H1 (cell line): ENCODE measurements around the gene ADAM12. TPM values are rescaled to one million over a fixed set of nuclear protein-coding genes. Genes with fewer than 3 reads are reported as not detected.

Experiments used
- SAP30 ChIP-seq: fragments of 300-600 bp; sonication (generic); IDR thresholded peaks from 2 replicates; pipeline ENCODE4 v1.7.1; 2012; ENCODE audit warnings: low read length, moderate library complexity, mild to moderate bottlenecking, inconsistent platforms; ENCODE audit not compliant: insufficient read depth, insufficient replicate concordance
- polyA plus RNA-seq, 7 experiments: library from polyadenylated mRNA; depleted of rRNA in 3 of 7; stranded (reverse) in 5 of 7; unstranded in 2 of 7; fragments of >200 nt in 5 of 7; fragments of 200-250 nt in 2 of 7; gene quantifications; 1 replicate in 5 of 7; 2 replicates in 1 of 7; 4 replicates in 1 of 7; pipeline versions ENCODE4 v1.2.1 to v1.2.3, GENCODE V29; 2011 to 2013; ENCODE audit warnings: missing spikeins in 2 of 7, mixed read lengths in 2 of 7
- total RNA-seq: library from RNA; stranded (reverse); fragmentation: NEBNext Ultra II Directional; extraction: Animal tissue kit (Norgen Biotek cat#: 25700); gene quantifications from 2 replicates; pipeline ENCODE4 v1.2.1, GENCODE V29; 2021

The ADAM12 gene
- total and polyA plus RNA-seq, 2 of the 8 experiments (the other 6 are each of a cell fraction or from before 2014, with no cell fraction given) = 0.07 to 0.17 TPM

GRCh38 chr10:126196281-126196680, 192.0 kb downstream of the ADAM12 start (continued):
- no peak for TF ChIP-seq SAP30
- TF ChIP-seq, all 59 proteins: peak for 0
